ENCODE results near the gene SRXN1. TPM values are rescaled to one million over a fixed set of nuclear protein-coding genes. Genes with fewer than 3 reads are reported as not detected.

The SRXN1 gene
- total RNA-seq, 4 donors from 2014 or later, result 13.4 to 24.0 (median 22.7) TPM

- no peak for TF ChIP-seq CTCF (IDR thresholded peaks at IDR 0.05; ENCODE audit: low read depth)
Observed at GRCh38 chr20:666877-667276, 13.9 kb upstream of the SRXN1 start.

- no peak for TF ChIP-seq CTCF (IDR thresholded peaks at IDR 0.05; ENCODE audit: low read depth)
Observed at GRCh38 chr20:665276-665675, 12.3 kb upstream of the SRXN1 start.

GRCh38 chr20:664576-664975 lies 11.6 kb upstream of the SRXN1 start:
- TF ChIP-seq CTCF (IDR thresholded peaks at IDR 0.05; ENCODE audit: low read depth), result no peak

- TF ChIP-seq CTCF (IDR thresholded peaks at IDR 0.05; ENCODE audit: low read depth), result no peak
Observed at GRCh38 chr20:664151-664550, 11.2 kb upstream of the SRXN1 start.

- no peak for TF ChIP-seq CTCF (IDR thresholded peaks at IDR 0.05; ENCODE audit: low read depth)
Observed at GRCh38 chr20:663315-664090, 10.5 kb upstream of the SRXN1 start.

GRCh38 chr20:662277-663192 lies 9.5 kb upstream of the SRXN1 start:
- no peak for TF ChIP-seq CTCF (IDR thresholded peaks at IDR 0.05; ENCODE audit: low read depth)
